HEK293T (cell line): Measurements from ENCODE around the gene P2RY14.

Experiments
- ARNT ChIP-seq: fragments of 450-650 bp; IDR thresholded peaks from 2 replicates; pipeline ENCODE4 v1.6.1; 2017; ENCODE audit warnings: mild to moderate bottlenecking
- ELF4 ChIP-seq: fragments of 450-650 bp; IDR thresholded peaks from 2 replicates; pipeline ENCODE4 v1.6.1; 2017; ENCODE audit warnings: antibody characterized with exemption
- L3MBTL2 ChIP-seq: fragments of 450-650 bp; conservative IDR thresholded peaks from 2 replicates; pipeline ENCODE4 v1.6.1; 2016; ENCODE audit warnings: mild to moderate bottlenecking
- NFRKB ChIP-seq: fragments of 450-650 bp; IDR thresholded peaks from 2 replicates; pipeline ENCODE4 v1.6.1; 2016; ENCODE audit warnings: mild to moderate bottlenecking, moderate library complexity
- PKNOX1 ChIP-seq: fragments of 450-650 bp; IDR thresholded peaks from 2 replicates; pipeline ENCODE4 v1.6.1; 2016
- SP1 ChIP-seq: fragments of 450-650 bp; IDR thresholded peaks from 2 replicates; pipeline ENCODE4 v1.6.1; 2017
- SUZ12 ChIP-seq: fragments of 450-650 bp; IDR thresholded peaks from 2 replicates; pipeline ENCODE4 v1.6.1; 2016; ENCODE audit warnings: mild to moderate bottlenecking

GRCh38 chr3:151183265-151183671, 95.1 kb downstream of the P2RY14 start:
- no peak for TF ChIP-seq NFRKB
- TF ChIP-seq SUZ12: no peak
- TF ChIP-seq L3MBTL2: no peak
- no peak for TF ChIP-seq PKNOX1
- no peak for TF ChIP-seq SP1
- TF ChIP-seq ELF4: no peak
- no peak for TF ChIP-seq ARNT
